Hematopoietic multipotent progenitor cell (in vitro differentiated cells): ENCODE measurements around the gene COL4A4. TPM values are rescaled to one million over a fixed set of nuclear protein-coding genes. Genes with fewer than 3 reads are reported as not detected.

Experiments used
- small RNA-seq: library from RNA; depleted of rRNA; stranded (forward); fragments of <200 nt; gene quantifications from one replicate; pipeline ENCODE3, GENCODE V24; 2012
- total RNA-seq: library from RNA; depleted of rRNA; stranded (reverse); fragments of >200 nt; gene quantifications from one replicate; pipeline ENCODE4 v1.2.3, GENCODE V29; 2012

Gene COL4A4
- total RNA-seq, 1 donor: not detected

Small RNA genes lying within 50 kb of the gene (small RNA-seq; reads per million reads assigned to genes)
- not detected for gene RF00554

Other genes with a start within 250 kb of the COL4A4 start
- under 0.01 TPM for gene COL4A3, start 419 bp upstream of the COL4A4 start, total RNA-seq
- 34.2 TPM for gene MFF, start 161.0 kb upstream of the COL4A4 start, total RNA-seq
- not detected for gene TM4SF20, start 215.1 kb upstream of the COL4A4 start, total RNA-seq
- gene SCYGR1, start 223.7 kb upstream of the COL4A4 start, total RNA-seq: not detected